Uterus (tissue), 4 donors: ENCODE results near the gene NAV2. TPM values are rescaled to one million over a fixed set of nuclear protein-coding genes. Genes with fewer than 3 reads are reported as not detected.

Experiments used
- DNase-seq, 2 donors: peaks; one replicate each; pipeline ENCODE4 v3.0.0-alpha.2; 2019 to 2020
- H3K27ac ChIP-seq, 2 donors: fragments of 200-600 bp; sonication (generic); 1 replicate in 1 of 2; 2 replicates in 1 of 2; pipeline ENCODE4 v1.5.1; 2016 to 2018
- H3K27me3 ChIP-seq, 2 donors: fragments of 200-600 bp; sonication (generic); one replicate each; pipeline ENCODE4 v1.5.1; 2018 to 2019; ENCODE audit warnings: control low read depth in 1 of 2
- H3K36me3 ChIP-seq, 2 donors: fragments of 200-600 bp; sonication (generic); one replicate each; pipeline ENCODE4 v1.5.1; 2019; ENCODE audit warnings: control low read depth in 1 of 2
- H3K4me1 ChIP-seq, 2 donors: fragments of 200-600 bp; sonication (generic); one replicate each; pipeline ENCODE4 v1.5.1; 2018 to 2019; ENCODE audit warnings: control low read depth in 1 of 2
- H3K4me3 ChIP-seq, 2 donors: fragments of 200-600 bp; sonication (generic); 1 replicate in 1 of 2; 2 replicates in 1 of 2; pipeline ENCODE4 v1.5.1; 2018 to 2019; ENCODE audit warnings: mild to moderate bottlenecking in 1 of 2
- H3K9me3 ChIP-seq, 2 donors: fragments of 200-600 bp; sonication (generic); one replicate each; pipeline ENCODE4 v1.5.1; 2019; ENCODE audit warnings: control low read depth in 1 of 2
- POLR2A ChIP-seq, 2 donors: fragments of 450-650 bp; IDR thresholded peaks; one replicate each; pipeline ENCODE4 v1.6.1; 2016; ENCODE audit warnings: antibody characterized with exemption in 2 of 2, mild to moderate bottlenecking in 1 of 2, moderate library complexity in 1 of 2
- intact Hi-C: fragments of 100-400 bp; cut with DNase I; formaldehyde crosslinking; loops from one replicate; pipeline ENCODE4 v1.15.1; 2023; ENCODE audit warnings: low total_unique reads
- total RNA-seq, 4 donors: library from RNA; depleted of rRNA in 3 of 4; stranded (reverse); fragments of >200 nt in 3 of 4; gene quantifications; one replicate each; pipeline versions ENCODE4 v1.1.0 to v1.2.4, GENCODE V29; 2014 to 2023
- TF ChIP-seq, protein P1 (sequence below), 4 experiments: fragments of 200-600 bp in 2 of 4; fragments of 450-650 bp in 2 of 4; sonication (generic) in 2 of 4; IDR thresholded peaks; one replicate each; pipeline ENCODE4 v1.5.1; 2016 to 2019; ENCODE audit warnings: antibody characterized with exemption in 4 of 4, mild to moderate bottlenecking in 2 of 4, moderate library complexity in 1 of 4
- donor health status: DM: yes; HTN: yes; CAD: no.

The NAV2 gene
- total RNA-seq, 4 donors from 2014 or later = 2.6 to 31.6 (median 5.7) TPM

DNA sequence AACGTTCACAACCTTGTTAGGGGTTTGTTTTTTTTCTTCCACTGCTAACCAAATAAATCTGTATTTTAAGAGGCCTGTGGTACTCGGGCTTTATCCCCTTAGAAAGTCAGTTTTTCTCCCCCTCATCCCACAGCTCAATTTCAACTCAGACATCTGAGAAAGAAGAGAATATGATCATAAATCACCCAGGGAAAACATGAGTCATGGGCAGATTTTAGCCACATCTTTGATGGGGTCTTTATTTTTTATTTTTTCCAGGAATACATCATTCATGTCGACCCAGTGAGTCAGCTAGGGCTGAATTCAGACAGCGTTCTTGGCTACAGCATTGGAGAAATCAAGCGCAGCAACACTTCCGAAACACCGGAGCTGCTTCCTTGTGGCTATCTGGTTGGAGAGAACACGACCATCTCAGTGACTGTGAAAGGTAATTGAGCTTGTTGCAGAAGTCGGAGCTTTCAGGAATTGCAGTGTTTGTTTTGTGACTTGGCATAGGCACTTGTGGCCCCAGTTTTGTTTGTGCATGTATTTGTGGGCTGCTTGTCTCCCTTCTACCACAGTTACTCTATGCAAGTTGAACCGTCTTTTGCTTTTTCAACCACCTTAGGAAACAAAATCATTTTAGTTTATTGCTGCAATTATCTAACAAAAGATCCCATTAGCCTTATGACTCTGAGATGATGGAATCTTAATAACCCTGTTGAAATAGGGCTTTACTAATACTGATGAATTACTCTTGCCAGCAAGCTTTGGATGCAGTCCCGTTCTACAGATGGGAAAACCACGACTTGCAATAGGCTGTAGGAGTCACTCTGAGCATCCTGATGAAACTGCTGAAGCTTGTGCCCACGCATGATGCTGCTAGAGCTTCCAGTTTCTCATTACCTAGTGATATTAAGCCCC is 384.9 kb downstream of the NAV2 start:
- TF ChIP-seq, protein P1, sequence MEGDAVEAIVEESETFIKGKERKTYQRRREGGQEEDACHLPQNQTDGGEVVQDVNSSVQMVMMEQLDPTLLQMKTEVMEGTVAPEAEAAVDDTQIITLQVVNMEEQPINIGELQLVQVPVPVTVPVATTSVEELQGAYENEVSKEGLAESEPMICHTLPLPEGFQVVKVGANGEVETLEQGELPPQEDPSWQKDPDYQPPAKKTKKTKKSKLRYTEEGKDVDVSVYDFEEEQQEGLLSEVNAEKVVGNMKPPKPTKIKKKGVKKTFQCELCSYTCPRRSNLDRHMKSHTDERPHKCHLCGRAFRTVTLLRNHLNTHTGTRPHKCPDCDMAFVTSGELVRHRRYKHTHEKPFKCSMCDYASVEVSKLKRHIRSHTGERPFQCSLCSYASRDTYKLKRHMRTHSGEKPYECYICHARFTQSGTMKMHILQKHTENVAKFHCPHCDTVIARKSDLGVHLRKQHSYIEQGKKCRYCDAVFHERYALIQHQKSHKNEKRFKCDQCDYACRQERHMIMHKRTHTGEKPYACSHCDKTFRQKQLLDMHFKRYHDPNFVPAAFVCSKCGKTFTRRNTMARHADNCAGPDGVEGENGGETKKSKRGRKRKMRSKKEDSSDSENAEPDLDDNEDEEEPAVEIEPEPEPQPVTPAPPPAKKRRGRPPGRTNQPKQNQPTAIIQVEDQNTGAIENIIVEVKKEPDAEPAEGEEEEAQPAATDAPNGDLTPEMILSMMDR (IDR thresholded peaks at IDR 0.05) = no peak
- TF ChIP-seq POLR2A (IDR thresholded peaks at IDR 0.05) = no peak
- Histone ChIP-seq H3K27ac (peak overlapping the region; percentile 77 to 89), H3K36me3 (no peaks in the 10 kb centered on the region), H3K9me3 (no peaks in the 10 kb centered on the region), H3K4me1 (peaks cover 6 to 9% of the 10 kb centered on the region in 2 donors), H3K4me3 (no peak overlapping the region), H3K27me3 (no peaks in the 10 kb centered on the region)
- DNase-seq = peak; percentile 69 to 89
- intact Hi-C loops = loop anchor here (10.0 kb wide), 1 partner anchor 53 kb away; no protein-coding TSS in a partner anchor

DNA sequence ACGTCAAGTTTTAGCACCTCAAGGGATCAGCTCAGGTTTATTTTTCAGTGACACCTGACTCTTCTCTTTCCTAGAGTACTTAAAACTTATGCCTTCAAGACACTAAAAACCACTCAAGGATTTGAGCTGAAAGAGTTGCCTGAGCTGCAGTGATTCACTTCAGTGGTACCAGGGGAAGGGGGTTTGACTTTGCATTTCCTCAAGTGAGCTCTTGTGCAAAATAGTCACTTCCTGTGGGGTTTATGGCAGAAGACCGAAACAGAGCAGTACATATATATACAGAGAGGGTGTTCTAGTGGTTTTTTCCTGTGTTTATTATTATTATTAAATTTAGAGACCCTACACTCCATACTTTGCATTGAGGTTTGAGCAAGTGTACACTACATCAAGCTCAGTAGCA is 386.9 kb downstream of the NAV2 start:
- Histone ChIP-seq H3K4me3 (no peak overlapping the region), H3K36me3 (no peaks in the 10 kb centered on the region), H3K27me3 (no peaks in the 10 kb centered on the region), H3K4me1 (peaks cover 6 to 9% of the 10 kb centered on the region in 2 donors), H3K9me3 (no peaks in the 10 kb centered on the region), H3K27ac (peak overlapping the region in 1 of 2 donors; percentile 77)
- TF ChIP-seq, protein P1 (IDR thresholded peaks at IDR 0.05) = no peak
- no peak for TF ChIP-seq POLR2A (IDR thresholded peaks at IDR 0.05)
- intact Hi-C loops = loop anchor here (10.0 kb wide), 1 partner anchor 55 kb away; no protein-coding TSS in a partner anchor
- no peak for DNase-seq

DNA sequence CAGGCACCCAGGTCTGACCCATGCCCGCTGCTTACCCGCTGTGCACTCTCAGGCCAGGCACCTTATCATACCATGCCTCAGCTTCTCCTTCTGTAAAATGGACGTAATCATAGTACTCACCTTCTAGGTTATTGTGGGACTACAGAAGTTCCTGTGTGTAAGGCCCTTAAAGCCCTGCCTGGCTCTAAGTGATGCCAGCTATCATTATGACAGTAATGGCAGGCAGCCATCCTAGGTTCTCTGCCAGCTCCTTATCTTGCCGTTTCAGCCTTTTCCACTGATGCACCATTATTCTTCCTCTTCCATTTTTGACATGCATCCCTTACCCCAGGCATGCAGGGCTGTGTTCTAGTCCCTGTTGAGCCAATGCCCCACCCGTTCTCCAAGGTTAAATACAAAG is 389.8 kb downstream of the NAV2 start:
- Histone ChIP-seq H3K9me3 (no peaks in the 10 kb centered on the region), H3K27ac (no peak overlapping the region), H3K4me3 (no peak overlapping the region), H3K27me3 (no peaks in the 10 kb centered on the region), H3K4me1 (no peaks in the 10 kb centered on the region), H3K36me3 (no peaks in the 10 kb centered on the region)
- intact Hi-C loops = no loop called here
- no peak for DNase-seq
- TF ChIP-seq, protein P1 (IDR thresholded peaks at IDR 0.05) = no peak
- TF ChIP-seq POLR2A (IDR thresholded peaks at IDR 0.05) = no peak

DNA sequence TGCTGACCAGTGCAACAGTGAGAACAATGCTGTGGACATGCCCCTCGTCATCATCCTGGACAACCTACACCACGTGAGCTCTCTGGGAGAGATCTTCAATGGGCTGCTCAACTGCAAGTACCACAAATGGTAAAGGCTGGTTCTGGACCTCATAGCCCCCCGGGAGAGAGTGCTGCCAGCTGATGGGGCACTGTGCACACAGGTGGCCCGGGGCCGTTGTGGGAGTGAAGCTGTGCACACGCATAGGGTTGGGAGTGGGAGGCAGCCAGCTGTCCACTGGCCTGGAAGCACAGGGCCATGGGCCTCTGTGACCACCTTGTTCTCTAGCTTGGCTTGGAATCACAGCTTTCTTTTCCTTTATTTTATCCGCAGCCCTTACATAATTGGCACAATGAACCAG is 390.6 kb downstream of the NAV2 start:
- no peak for DNase-seq
- no peak overlapping the region for H3K27ac ChIP-seq

More for the DNA sequence above, 390.6 kb downstream of the NAV2 start:
- no peaks in the 10 kb centered on the region for H3K9me3 ChIP-seq
- H3K4me3 ChIP-seq = no peak overlapping the region
- H3K27me3 ChIP-seq = no peaks in the 10 kb centered on the region
- no peaks in the 10 kb centered on the region for H3K4me1 ChIP-seq
- no peak for TF ChIP-seq POLR2A (IDR thresholded peaks at IDR 0.05)
- TF ChIP-seq, protein P1 (IDR thresholded peaks at IDR 0.05) = no peak
- intact Hi-C loops = no loop called here
- no peaks in the 10 kb centered on the region for H3K36me3 ChIP-seq
